K562 (cell line): ENCODE measurements around the gene SEMA5A. TPM values are rescaled to one million over a fixed set of nuclear protein-coding genes. Genes with fewer than 3 reads are reported as not detected.

Source experiments
- ATAC-seq: fragments of 200-7000 bp; cut with Tn5 transposase; 3 replicates; pipeline ENCODE4 v1.9.1; 2020; ENCODE audit warnings: moderate library complexity
- BruUV-seq: library from RNA; stranded (reverse); fragments of 400-500 nt; replicated peaks from 2 replicates; lab custom pipeline; 2021; lab: Mats Ljungman, UMichigan
- CTCF ChIA-PET: fragments of 300-600 bp; formaldehyde crosslinking; extraction: SDS; loops from one replicate; lab custom pipeline; 2021; ENCODE audit warnings: low intra/inter-chr PET ratio; lab: Yijun Ruan, JAX
- POLR2A ChIA-PET: fragments of 300-600, 350-650 bp; sonication (Branson Sonifier 250); formaldehyde crosslinking; extraction: SDS; loops from one replicate; lab custom pipeline; 2021; ENCODE audit warnings: antibody characterized with exemption, inconsistent platforms; lab: Yijun Ruan, JAX
- DNase-seq, 4 experiments: peaks; one replicate each; pipeline versions ENCODE4 v3.0.0 to v3.0.0-alpha.2; 2011 to 2018; ENCODE audit warnings: low spot score in 3 of 4, mixed read lengths in 3 of 4; ENCODE audit errors: extremely low read depth in 1 of 4
- FAIRE-seq: peaks from 2 replicates; lab custom pipeline; 2011; peaks lifted over from hg19 to GRCh38; lab: Jason Lieb, UNC
- H2AFZ ChIP-seq: 2 replicates; pipeline ENCODE4 v1.6.0; 2011; ENCODE audit warnings: low read depth, low read length, control low read depth, inconsistent platforms
- H3K27ac ChIP-seq: fragments of 200-600 bp; 3 replicates; pipeline ENCODE4 v1.8.0; 2011; ENCODE audit warnings: low read depth, mild to moderate bottlenecking, control low read depth, inconsistent platforms, low read length, moderate library complexity, mixed read lengths; ENCODE audit errors: extremely low read depth
- H3K27me3 ChIP-seq, 2 experiments: fragments of 300-600 bp in 1 of 2; 2 replicates in 1 of 2; 3 replicates in 1 of 2; pipeline versions ENCODE4 v1.6.0 to v1.8.0; 2011; ENCODE audit warnings: inconsistent platforms in 2 of 2, low read length in 2 of 2, mild to moderate bottlenecking in 1 of 2, mixed read lengths in 1 of 2, moderate library complexity in 1 of 2; ENCODE audit not compliant: control insufficient read depth in 2 of 2, insufficient read depth in 2 of 2
- H3K36me3 ChIP-seq: fragments of 300-600 bp; 3 replicates; pipeline ENCODE4 v1.8.0; 2011; ENCODE audit warnings: mild to moderate bottlenecking, low read length, inconsistent platforms; ENCODE audit not compliant: control insufficient read depth, insufficient read depth
- H3K4me1 ChIP-seq, 2 experiments: fragments of 200-600 bp in 1 of 2; replicated peaks in 1 of 2; 2 replicates in 1 of 2; 3 replicates in 1 of 2; pipeline versions ENCODE4 v1.5.1 to v1.8.0; 2011; ENCODE audit warnings: inconsistent platforms in 2 of 2, low read length in 2 of 2, mild to moderate bottlenecking in 1 of 2, mixed read lengths in 1 of 2, moderate library complexity in 1 of 2; ENCODE audit not compliant: control insufficient read depth in 2 of 2, insufficient read depth in 2 of 2
- H3K4me2 ChIP-seq: 2 replicates; pipeline ENCODE4 v1.6.1; 2011; ENCODE audit warnings: low read length, control low read depth, inconsistent platforms, mixed read lengths; ENCODE audit not compliant: insufficient read depth
- H3K4me3 ChIP-seq: fragments of 200-600 bp; sonication (generic), shearing (Covaris generic); 2 replicates; pipeline ENCODE4 v1.5.1; 2016; ENCODE audit warnings: control low read depth, inconsistent platforms
- H3K79me2 ChIP-seq: fragments of 200-600 bp; 3 replicates; pipeline ENCODE4 v1.8.0; 2011; ENCODE audit warnings: low read length, inconsistent platforms; ENCODE audit not compliant: control insufficient read depth, insufficient read depth
- H3K9ac ChIP-seq, 2 experiments: 2 replicates each; pipeline versions ENCODE4 v1.6.0 to v1.6.1; 2011; ENCODE audit warnings: low read depth in 2 of 2, low read length in 2 of 2, control low read depth in 1 of 2, inconsistent platforms in 1 of 2, mild to moderate bottlenecking in 1 of 2, mixed read lengths in 1 of 2; ENCODE audit not compliant: insufficient read depth in 1 of 2
- H3K9me1 ChIP-seq: one replicate; pipeline ENCODE4 v1.6.0; 2011; ENCODE audit warnings: inconsistent platforms, mild to moderate bottlenecking, low read length, moderate library complexity; ENCODE audit not compliant: control insufficient read depth, insufficient read depth
- H3K9me3 ChIP-seq: replicated peaks from 2 replicates; pipeline ENCODE4 v1.5.1; 2011; ENCODE audit warnings: low read depth, low read length, inconsistent platforms; ENCODE audit not compliant: control insufficient read depth, insufficient read depth
- H4K20me1 ChIP-seq: replicated peaks from 2 replicates; pipeline ENCODE4 v1.6.1; 2011; ENCODE audit warnings: low read length, inconsistent platforms, mixed read lengths; ENCODE audit not compliant: control insufficient read depth, insufficient read depth
- ELF1 ChIP-seq: fragments of 200-800 bp; sonication (Bioruptor generic); IDR thresholded peaks from 2 replicates; pipeline ENCODE4 v1.6.1; 2016; ENCODE audit warnings: missing genetic modification characterization, missing compliant biosample characterization
- ETS2 ChIP-seq: IDR thresholded peaks from 2 replicates; pipeline ENCODE4 v1.6.1; 2016; ENCODE audit warnings: borderline replicate concordance, missing genetic modification characterization, mild to moderate bottlenecking, moderate library complexity, missing compliant biosample characterization; ENCODE audit not compliant: poor library complexity, severe bottlenecking
- GATA2 ChIP-seq: sonication (generic); formaldehyde crosslinking; IDR thresholded peaks from 2 replicates; pipeline ENCODE4 v1.4.0; 2020; ENCODE audit warnings: mild to moderate bottlenecking, missing genetic modification reagents
- KAT7 ChIP-seq: sonication (generic); formaldehyde crosslinking; IDR thresholded peaks from 2 replicates; pipeline ENCODE4 v1.8.0; 2022; ENCODE audit warnings: missing genetic modification reagents, mild to moderate bottlenecking, borderline replicate concordance
- L3MBTL2 ChIP-seq: fragments of 450-650 bp; IDR thresholded peaks from 2 replicates; pipeline ENCODE4 v1.6.1; 2016; ENCODE audit warnings: mild to moderate bottlenecking, moderate library complexity
- NFIX ChIP-seq: fragments of 250-450 bp; sonication (Bioruptor Pico); IDR thresholded peaks from 2 replicates; pipeline ENCODE4 v1.4.0; 2020; ENCODE audit warnings: low read depth, mild to moderate bottlenecking, moderate library complexity
- PHF8 ChIP-seq: fragments of 200-600 bp; sonication (generic); IDR thresholded peaks from 2 replicates; pipeline ENCODE4 v1.6.1; 2012; ENCODE audit warnings: mixed run types, mild to moderate bottlenecking, inconsistent platforms, low read length, moderate library complexity, borderline replicate concordance
- PRMT5 ChIP-seq: sonication (generic); formaldehyde crosslinking; IDR thresholded peaks from 2 replicates; pipeline ENCODE4 v1.5.0; 2020; ENCODE audit warnings: missing genetic modification reagents
- RBM25 ChIP-seq: fragments of 200-400 bp; formaldehyde crosslinking; IDR thresholded peaks from 2 replicates; pipeline ENCODE4 v1.6.1; 2018; ENCODE audit warnings: low read length, low read depth, moderate library complexity; ENCODE audit not compliant: severe bottlenecking
- RUNX1 ChIP-seq: sonication (generic); IDR thresholded peaks from 2 replicates; pipeline ENCODE4 v1.6.1; 2016; ENCODE audit warnings: antibody characterized with exemption, low read depth
- SMARCA5 ChIP-seq: fragments of 450-650 bp; IDR thresholded peaks from 2 replicates; pipeline ENCODE4 v1.6.1; 2016
- SUPT5H ChIP-seq: fragments of 450-650 bp; IDR thresholded peaks from 2 replicates; pipeline ENCODE4 v1.6.1; 2016
- TBL1XR1 ChIP-seq, 2 experiments: IDR thresholded peaks; 2 replicates each; pipeline ENCODE4 v1.6.1; 2012; ENCODE audit warnings: improper control_type of control experiment in 2 of 2, low read length in 2 of 2, mild to moderate bottlenecking in 1 of 2
- ZKSCAN1 ChIP-seq: fragments of 150-350 bp; IDR thresholded peaks from 2 replicates; pipeline ENCODE4 v1.6.1; 2016; ENCODE audit warnings: low read depth, low read length
- ZNF436 ChIP-seq: fragments of 250-450, 450-650 bp; sonication (Bioruptor Pico); formaldehyde crosslinking; IDR thresholded peaks from 2 replicates; pipeline ENCODE4 v1.7.0; 2020; ENCODE audit warnings: mild to moderate bottlenecking
- ZNF76 ChIP-seq: fragments of 250-450 bp; sonication (Bioruptor Pico); IDR thresholded peaks from 2 replicates; pipeline ENCODE4 v1.4.0; 2020; ENCODE audit warnings: mild to moderate bottlenecking, moderate library complexity, borderline replicate concordance
- WGBS: fragments of 100-300 bp; shearing (Covaris generic); methylation state at CpG from one replicate; pipeline ENCODE4 v1.1.6; 2016; ENCODE audit warnings: low coverage, mixed read lengths; ENCODE audit not compliant: insufficient coverage; ENCODE audit errors: missing lambda C conversion rate; 5-methylcytosine and 5-hydroxymethylcytosine counted together
- in situ Hi-C: fragments of 300-500 bp; cut with MboI; formaldehyde crosslinking; loops from 4 replicates; pipeline ENCODE4 v1.15.0; 2018; ENCODE audit warnings: inconsistent platforms, mixed read lengths
- intact Hi-C: fragments of 100-400 bp; cut with micrococcal nuclease; formaldehyde crosslinking; loops from 2 replicates; pipeline ENCODE4 v1.14.2; 2022
- polyA plus RNA-seq, 8 experiments: library from polyadenylated mRNA; depleted of rRNA in 4 of 8; stranded (reverse) in 5 of 8; unstranded in 3 of 8; fragments of >200 nt; fragmentation: Nextera tagmentation in 2 of 8; fragmentation: Illumina TruSeq in 1 of 8; extraction: Ambion mirVana in 2 of 8; extraction: Trizol in 1 of 8; gene quantifications; 2 replicates each; pipeline versions ENCODE4 v1.2.1 to v1.2.3, GENCODE V29; 2011 to 2014; ENCODE audit warnings: inconsistent platforms in 1 of 8, missing spikeins in 1 of 8
- total RNA-seq, 7 experiments: library from RNA; depleted of rRNA in 6 of 7; stranded (reverse); fragments of >200 nt in 6 of 7; fragmentation: Illumina TruSeq in 2 of 7; extraction: Trizol in 2 of 7; gene quantifications; 2 replicates each; pipeline versions ENCODE4 v1.2.1 to v1.2.3, GENCODE V29; 2011 to 2021; ENCODE audit warnings: low replicate concordance in 1 of 7
- TF ChIP-seq, protein P1 (sequence below): sonication (generic); formaldehyde crosslinking; IDR thresholded peaks from 2 replicates; pipeline ENCODE4 v1.8.0; 2022; ENCODE audit warnings: mild to moderate bottlenecking, missing genetic modification reagents
- TF ChIP-seq, protein P2 (sequence below), 2 experiments: fragments of 450-650 bp; IDR thresholded peaks; 2 replicates each; pipeline ENCODE4 v1.6.1; 2016
- TF ChIP-seq, protein P3 (sequence below): fragments of 450-650 bp; IDR thresholded peaks from 2 replicates; pipeline ENCODE4 v1.6.1; 2016; ENCODE audit warnings: mild to moderate bottlenecking

SEMA5A gene
- total and polyA plus RNA-seq, 9 of the 15 experiments (the other 6 are each of a cell fraction or from before 2014, with no cell fraction given), result 0.02 TPM; not detected in 8

DNA sequence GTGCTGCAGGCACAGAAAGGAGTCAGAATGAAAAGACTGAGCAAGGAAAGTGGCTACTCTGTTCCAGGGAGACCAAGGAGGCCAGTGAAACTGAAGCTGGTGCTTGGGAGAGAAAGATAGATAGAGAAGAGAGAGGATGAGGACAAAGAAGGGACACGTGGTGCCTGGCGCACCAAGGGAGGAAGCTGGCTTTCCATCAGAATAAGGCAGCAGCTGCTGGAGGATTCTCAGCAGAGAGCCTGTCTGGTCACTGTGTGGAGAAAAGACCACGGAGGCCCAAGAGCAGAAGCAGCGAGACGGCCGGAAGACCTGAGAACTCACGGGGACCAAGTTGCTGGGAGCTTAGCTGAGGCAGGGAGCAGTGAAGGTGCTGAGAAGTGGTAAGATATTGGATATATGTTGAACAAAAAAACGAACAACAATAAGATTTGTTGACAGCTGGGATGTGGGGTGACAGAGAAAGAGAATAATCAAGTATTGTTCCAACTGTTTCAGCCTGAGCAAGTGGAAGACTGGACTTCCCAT, 116.1 kb downstream of the SEMA5A start (continued):
- TF ChIP-seq KAT7 (CRISPR knock-in tag), result no peak
- TF ChIP-seq ELF1 (tag), result no peak
- TF ChIP-seq RUNX1, result no peak
- TF ChIP-seq, protein P1, sequence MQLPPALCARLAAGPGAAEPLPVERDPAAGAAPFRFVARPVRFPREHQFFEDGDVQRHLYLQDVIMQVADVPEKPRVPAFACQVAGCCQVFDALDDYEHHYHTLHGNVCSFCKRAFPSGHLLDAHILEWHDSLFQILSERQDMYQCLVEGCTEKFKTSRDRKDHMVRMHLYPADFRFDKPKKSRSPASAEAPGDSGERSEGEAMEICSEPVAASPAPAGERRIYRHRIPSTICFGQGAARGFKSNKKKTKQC (CRISPR knock-in tag), result no peak
- TF ChIP-seq ETS2, result no peak
- TF ChIP-seq SMARCA5, result no peak

DNA sequence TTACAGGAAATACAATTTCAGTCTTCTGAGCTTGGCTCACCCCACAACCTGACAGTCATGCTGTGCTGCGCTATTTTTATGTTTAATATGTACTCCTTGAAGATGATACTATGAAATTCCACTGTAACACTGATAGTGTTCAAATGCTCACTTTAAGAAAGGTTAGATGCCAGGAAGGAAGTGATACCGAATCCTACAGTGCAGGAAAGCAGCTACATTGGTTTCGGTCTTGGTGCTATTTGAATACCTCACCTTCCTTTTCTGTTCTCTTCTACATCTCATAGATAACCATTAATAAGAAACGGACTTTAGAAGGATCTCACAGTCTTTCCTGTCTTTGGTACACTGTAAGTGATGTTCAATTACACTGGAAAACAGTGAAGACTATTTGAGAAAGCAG, 117.6 kb downstream of the SEMA5A start:
- Histone ChIP-seq H3K4me1 (no peaks in the 10 kb centered on the region), H3K9ac (no peak overlapping the region), H3K9me3 (no peaks in the 10 kb centered on the region), H3K27ac (no peak overlapping the region), H3K9me1 (no peaks in the 10 kb centered on the region), H2AFZ (no peak overlapping the region), H3K36me3 (no peaks in the 10 kb centered on the region), H3K79me2 (no peaks in the 10 kb centered on the region), H3K4me2 (no peak overlapping the region), H3K27me3 (no peaks in the 10 kb centered on the region), H3K4me3 (no peak overlapping the region), H4K20me1 (no peaks in the 10 kb centered on the region)
- no TSS peak for BruUV-seq
- ChIA-PET CTCF (no interaction called here), POLR2A (no interaction called here)
- TF ChIP-seq RBM25 (no peak), PHF8 (no peak), ZKSCAN1 (no peak), TBL1XR1 (IDR thresholded peaks at IDR 0.05; ENCODE audit: low read length in 2 of 2) (no peak), SUPT5H (no peak), NFIX (CRISPR knock-in tag) (no peak), PRMT5 (CRISPR knock-in tag) (no peak), GATA2 (CRISPR knock-in tag) (no peak), ZNF436 (CRISPR knock-in tag) (no peak), ZNF76 (CRISPR knock-in tag) (no peak), L3MBTL2 (no peak)
- TF ChIP-seq, protein P2, sequence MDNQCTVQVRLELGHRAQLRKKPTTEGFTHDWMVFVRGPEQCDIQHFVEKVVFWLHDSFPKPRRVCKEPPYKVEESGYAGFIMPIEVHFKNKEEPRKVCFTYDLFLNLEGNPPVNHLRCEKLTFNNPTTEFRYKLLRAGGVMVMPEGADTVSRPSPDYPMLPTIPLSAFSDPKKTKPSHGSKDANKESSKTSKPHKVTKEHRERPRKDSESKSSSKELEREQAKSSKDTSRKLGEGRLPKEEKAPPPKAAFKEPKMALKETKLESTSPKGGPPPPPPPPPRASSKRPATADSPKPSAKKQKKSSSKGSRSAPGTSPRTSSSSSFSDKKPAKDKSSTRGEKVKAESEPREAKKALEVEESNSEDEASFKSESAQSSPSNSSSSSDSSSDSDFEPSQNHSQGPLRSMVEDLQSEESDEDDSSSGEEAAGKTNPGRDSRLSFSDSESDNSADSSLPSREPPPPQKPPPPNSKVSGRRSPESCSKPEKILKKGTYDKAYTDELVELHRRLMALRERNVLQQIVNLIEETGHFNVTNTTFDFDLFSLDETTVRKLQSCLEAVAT (IDR thresholded peaks at IDR 0.05), result no peak
- TF ChIP-seq, protein P3, sequence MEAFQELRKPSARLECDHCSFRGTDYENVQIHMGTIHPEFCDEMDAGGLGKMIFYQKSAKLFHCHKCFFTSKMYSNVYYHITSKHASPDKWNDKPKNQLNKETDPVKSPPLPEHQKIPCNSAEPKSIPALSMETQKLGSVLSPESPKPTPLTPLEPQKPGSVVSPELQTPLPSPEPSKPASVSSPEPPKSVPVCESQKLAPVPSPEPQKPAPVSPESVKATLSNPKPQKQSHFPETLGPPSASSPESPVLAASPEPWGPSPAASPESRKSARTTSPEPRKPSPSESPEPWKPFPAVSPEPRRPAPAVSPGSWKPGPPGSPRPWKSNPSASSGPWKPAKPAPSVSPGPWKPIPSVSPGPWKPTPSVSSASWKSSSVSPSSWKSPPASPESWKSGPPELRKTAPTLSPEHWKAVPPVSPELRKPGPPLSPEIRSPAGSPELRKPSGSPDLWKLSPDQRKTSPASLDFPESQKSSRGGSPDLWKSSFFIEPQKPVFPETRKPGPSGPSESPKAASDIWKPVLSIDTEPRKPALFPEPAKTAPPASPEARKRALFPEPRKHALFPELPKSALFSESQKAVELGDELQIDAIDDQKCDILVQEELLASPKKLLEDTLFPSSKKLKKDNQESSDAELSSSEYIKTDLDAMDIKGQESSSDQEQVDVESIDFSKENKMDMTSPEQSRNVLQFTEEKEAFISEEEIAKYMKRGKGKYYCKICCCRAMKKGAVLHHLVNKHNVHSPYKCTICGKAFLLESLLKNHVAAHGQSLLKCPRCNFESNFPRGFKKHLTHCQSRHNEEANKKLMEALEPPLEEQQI, result no peak
- FAIRE-seq, result no peak
- WGBS, result 1% methylated on average over 4 of the region's 4 CpGs
- ATAC-seq, result no peak
- intact Hi-C loops, result no loop called here
- in situ Hi-C loops, result no loop called here
- DNase-seq, result no peak
